Activated T-cell treated with anti-CD3 and anti-CD28 coated beads for 48 hours (primary cell): Measurements from ENCODE around the gene CCDC73.
"Not testable (repeated sequence)": the region's sequence is repeated elsewhere in the genome, so short reads cannot be mapped to it uniquely, and the experiment has no call there.

Experiments
- DNase-seq: peaks from one replicate; pipeline ENCODE4 v3.0.0-alpha.2; 2020; ENCODE audit warnings: low read depth

CCDC73 gene

DNA sequence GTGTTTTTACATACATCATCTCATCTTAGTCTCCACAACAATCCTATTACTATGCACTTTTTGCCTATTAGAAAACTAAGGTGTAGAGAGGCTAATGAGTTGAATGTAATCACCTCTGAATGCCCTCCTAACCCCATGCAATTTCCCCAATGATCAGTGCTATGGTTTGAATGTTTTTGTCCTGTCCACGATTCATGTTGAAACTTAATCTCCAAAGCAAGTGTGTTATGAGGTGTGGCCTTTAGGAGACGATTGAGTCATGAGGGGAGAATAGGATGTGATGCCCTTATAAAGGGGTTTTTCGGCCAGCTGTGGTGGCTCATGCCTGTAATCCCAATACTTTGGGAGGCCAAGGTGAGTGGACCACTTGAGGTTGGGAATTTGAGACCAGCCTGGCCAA is 2.0 kb upstream of the CCDC73 start:
- no peak for DNase-seq

- DNase-seq = peak; percentile 54
Observed at GRCh38 chr11:32792948-32793475, 1.4 kb downstream of the CCDC73 start.

GRCh38 chr11:32792111-32792947 is 2.1 kb downstream of the CCDC73 start:
- no peak for DNase-seq

- no peak for DNase-seq
Observed at GRCh38 chr11:32790916-32791315, 3.5 kb downstream of the CCDC73 start.

DNA sequence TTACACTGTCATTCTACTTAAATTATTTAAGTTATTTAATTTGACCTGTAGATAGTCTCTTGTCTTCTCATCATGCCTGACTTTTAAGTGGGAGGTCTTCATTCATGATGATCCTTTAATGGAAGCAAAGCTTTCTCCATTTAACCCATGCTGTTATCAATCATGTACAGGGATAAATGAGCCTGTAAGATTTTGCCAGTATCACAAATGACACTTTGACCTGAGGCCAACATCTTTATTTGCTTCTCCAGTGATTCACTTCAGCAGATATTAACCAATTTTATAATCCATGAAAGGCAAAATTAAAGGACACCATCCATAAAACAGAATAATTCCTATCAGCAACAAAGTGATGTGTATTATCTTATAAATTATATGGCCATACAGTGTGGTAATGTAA is 7.7 kb downstream of the CCDC73 start:
- no peak for DNase-seq

GRCh38 chr11:32785262-32785661 is 9.2 kb downstream of the CCDC73 start:
- no peak for DNase-seq

- no peak for DNase-seq
Observed at GRCh38 chr11:32781721-32782120, 12.7 kb downstream of the CCDC73 start.

- not testable (repeated sequence) for DNase-seq
Observed at GRCh38 chr11:32780839-32781238, 13.6 kb downstream of the CCDC73 start.

- no peak for DNase-seq
Observed at GRCh38 chr11:32779136-32779535, 15.3 kb downstream of the CCDC73 start.

GRCh38 chr11:32775908-32776307 is 18.6 kb downstream of the CCDC73 start:
- no peak for DNase-seq

GRCh38 chr11:32774081-32774480 is 20.4 kb downstream of the CCDC73 start:
- DNase-seq = no peak

GRCh38 chr11:32772731-32773130 is 21.7 kb downstream of the CCDC73 start:
- no peak for DNase-seq

GRCh38 chr11:32761774-32762173 is 32.7 kb downstream of the CCDC73 start:
- not testable (repeated sequence) for DNase-seq

DNA sequence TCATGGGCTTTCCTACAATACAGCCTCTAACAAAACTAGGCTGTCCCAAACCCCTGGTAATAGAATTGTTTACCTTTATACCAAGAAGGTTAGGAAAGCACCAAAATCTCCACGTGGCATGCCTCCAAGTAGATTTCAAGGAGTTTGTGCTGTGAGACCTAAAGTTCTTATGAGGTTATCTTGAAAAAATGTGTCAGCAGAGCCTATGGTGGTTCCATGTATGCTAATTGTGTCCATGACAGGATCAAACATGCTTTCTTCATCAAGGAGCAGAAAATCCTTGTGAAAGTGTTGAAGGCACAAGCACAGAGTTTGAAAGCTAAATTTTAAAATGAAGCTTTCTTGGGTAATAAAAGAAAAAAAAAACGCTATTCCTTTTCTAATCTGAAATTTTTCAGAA is 36.2 kb downstream of the CCDC73 start:
- no peak for DNase-seq

DNA sequence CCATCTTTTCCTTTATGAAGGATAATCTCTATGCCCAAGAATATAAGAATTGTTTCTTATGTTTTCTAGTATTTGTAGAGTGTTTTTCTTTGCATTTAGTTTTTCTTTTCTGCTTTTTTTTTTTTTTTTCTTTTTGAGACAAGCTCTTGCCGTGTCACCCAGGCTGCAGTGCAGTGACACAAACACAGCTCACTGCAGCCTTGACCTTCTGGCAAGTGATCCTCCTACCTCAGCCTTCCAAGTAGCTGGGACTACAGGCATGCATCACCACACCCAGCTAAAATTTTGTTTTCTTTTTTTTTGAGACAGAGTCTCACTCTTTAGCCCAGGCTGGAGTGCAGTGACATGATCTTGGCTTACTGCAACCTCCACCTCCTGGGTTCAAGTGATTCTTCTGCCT is 41.3 kb downstream of the CCDC73 start:
- not testable (repeated sequence) for DNase-seq

- DNase-seq = no peak
Observed at GRCh38 chr11:32752001-32752400, 42.5 kb downstream of the CCDC73 start.

DNA sequence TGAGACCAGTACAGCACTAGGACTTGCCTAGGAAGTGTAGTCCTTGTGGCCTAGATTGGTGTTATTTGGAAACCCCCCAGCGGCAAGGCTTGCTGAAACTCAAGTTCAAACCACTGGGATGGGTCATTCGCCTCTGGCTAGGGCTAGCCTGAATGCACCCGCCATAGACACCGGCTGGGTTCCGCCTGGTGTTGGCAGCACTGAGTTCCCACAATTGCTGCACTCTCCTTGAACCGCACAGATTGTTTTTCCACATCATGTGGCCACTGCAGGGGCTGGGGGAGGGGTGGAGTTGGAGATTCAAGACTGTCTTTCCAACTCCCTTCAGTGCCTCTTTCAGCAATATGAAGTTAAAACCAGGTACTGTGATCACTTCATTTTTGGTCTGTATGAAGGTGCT is 43.1 kb downstream of the CCDC73 start:
- no peak for DNase-seq

- no peak for DNase-seq
Observed at GRCh38 chr11:32729976-32730375, 64.5 kb downstream of the CCDC73 start.

DNA sequence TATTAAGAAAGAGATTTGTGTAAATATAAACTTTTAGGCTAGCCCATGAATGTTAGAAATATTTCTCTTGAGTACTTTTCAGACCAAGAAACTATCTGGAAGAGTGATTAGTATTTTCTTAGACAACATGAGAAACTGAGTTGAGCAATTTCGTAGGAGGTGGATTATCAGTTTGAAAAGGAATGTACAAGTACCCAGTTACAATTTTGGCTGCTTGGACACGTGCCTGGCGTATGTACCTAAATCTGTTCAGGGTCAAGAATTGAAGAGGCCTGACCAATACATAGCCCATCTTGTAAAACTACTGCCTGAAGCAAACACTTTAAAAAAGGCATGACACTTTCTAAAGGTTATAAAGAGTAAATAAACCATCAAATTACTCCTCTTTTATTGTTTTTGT is 71.1 kb downstream of the CCDC73 start:
- no peak for DNase-seq

DNA sequence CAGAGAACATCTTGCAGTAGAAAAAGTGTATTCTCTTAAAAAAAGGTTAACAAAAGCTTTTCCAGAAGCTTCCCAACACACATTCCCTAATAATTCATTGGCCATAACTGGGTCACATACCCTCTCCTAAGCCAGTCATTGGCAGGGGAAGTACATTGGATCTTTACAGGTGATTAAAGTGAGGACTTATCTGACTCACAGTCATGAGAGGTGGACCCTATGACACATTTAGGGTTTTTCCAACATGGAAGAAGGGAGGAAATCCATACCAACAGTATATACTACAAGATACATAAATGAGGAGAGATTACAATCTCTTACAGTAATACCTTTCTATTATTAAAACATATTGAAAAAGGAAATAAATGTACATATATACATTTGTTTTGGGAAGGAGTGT is 72.2 kb downstream of the CCDC73 start:
- no peak for DNase-seq

DNA sequence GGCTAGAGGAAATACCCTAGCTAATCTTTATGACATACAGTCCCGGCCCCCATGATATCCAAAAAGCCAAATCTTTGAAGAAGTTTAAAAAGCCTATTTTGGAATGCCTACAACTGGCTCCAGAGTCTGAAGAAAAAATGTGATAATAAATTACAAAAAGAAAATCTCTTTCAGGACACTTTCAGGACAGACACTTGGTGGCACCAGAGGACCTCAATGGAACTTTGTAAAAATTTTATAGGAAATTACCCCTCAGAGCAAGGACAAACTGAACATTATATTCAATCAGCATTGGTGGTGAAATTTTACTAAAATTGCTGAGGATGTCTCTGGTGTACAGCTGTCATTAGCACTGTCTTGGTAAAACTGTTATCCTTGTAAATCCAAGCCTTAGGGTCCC is 81.0 kb downstream of the CCDC73 start:
- no peak for DNase-seq

DNA sequence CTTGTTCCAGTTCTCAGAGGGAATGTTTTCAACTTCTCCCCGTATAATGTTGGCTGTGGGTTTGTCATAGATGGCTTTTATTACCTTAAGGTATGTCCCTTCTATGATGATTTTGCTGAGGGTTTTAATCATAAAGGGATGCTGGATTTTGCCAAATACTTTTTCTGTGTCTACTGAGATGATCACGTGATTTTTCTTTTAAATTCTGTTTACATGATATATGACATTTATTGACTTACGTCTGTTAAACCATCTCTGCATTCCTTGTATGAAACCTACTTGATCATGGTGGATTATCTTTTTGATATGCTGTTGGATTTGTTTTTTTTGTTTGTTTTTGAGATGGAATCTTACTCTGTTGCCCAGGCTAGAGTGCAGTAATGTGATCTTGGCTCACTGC is 85.5 kb downstream of the CCDC73 start:
- DNase-seq = not testable (repeated sequence)

DNA sequence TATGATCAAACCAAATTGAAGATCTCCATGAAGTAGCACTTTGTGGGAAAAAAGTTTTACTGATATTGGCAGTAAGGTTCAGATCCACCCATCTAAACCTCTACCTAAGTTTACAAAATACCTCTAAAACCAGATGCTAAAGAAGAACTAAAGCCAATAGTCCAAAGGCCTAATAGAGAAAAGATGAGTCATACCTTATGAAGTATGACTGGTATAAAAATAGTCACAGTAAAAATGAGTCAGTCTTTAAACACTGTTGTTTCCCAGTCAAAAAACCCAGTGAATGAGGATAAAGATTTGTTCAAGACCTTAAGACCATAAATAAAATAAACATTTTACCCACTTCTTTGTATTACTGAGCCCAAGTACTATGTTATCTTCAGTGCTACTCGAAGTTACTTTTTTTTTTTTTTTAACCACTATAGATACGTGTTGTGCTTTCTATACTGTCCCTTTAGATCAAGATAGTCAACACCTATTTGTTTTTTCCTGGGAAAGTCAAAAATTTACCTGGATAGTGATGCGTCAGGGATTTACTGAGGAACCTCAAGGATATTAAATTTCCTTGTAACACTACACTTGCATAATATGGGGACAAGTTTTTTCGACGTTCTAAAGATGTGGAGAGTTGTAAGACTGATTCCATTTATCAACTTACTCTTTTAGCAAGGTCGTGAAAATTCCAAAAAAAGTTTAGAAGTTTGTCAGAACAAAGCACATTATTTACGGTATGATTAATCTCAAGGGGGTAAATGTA is 87.3 kb downstream of the CCDC73 start:
- no peak for DNase-seq
